GM23338 (cell line): ENCODE data around the gene VAPB. TPM values are rescaled to one million over a fixed set of nuclear protein-coding genes. Genes with fewer than 3 reads are reported as not detected.

Experiments
- ATAC-seq: fragments of 200-7000 bp; cut with Tn5 transposase; 3 replicates; pipeline ENCODE4 v1.9.1; 2020
- DNase-seq: peaks from one replicate; pipeline ENCODE4 v3.0.0-alpha.2; 2015; ENCODE audit warnings: low spot score
- H2AFZ ChIP-seq: fragments of 200-600 bp; sonication (generic); 2 replicates; pipeline ENCODE4 v1.8.0; 2016; ENCODE audit warnings: antibody characterized with exemption, mild to moderate bottlenecking, moderate library complexity
- H3F3A ChIP-seq: fragments of 200-600 bp; sonication (generic); replicated peaks from 2 replicates; pipeline ENCODE4 v1.8.0; 2017; ENCODE audit warnings: antibody characterized with exemption, mixed run types, low read depth
- H3K27ac ChIP-seq: fragments of 200-600 bp; sonication (generic); 2 replicates; pipeline ENCODE4 v1.6.1; 2016; ENCODE audit warnings: low read depth
- H3K27me3 ChIP-seq: fragments of 200-600 bp; sonication (generic); 2 replicates; pipeline ENCODE4 v1.8.0; 2016; ENCODE audit warnings: mild to moderate bottlenecking, mixed run types, moderate library complexity; ENCODE audit not compliant: insufficient read depth
- H3K36me3 ChIP-seq: fragments of 200-600 bp; sonication (generic); 2 replicates; pipeline ENCODE4 v1.8.0; 2016; ENCODE audit warnings: mild to moderate bottlenecking; ENCODE audit not compliant: insufficient read depth
- H3K4me1 ChIP-seq: fragments of 200-600 bp; sonication (generic); 2 replicates; pipeline ENCODE4 v1.8.0; 2016; ENCODE audit warnings: mild to moderate bottlenecking, moderate library complexity; ENCODE audit not compliant: insufficient read depth
- H3K4me2 ChIP-seq: fragments of 200-600 bp; sonication (generic); 2 replicates; pipeline ENCODE4 v1.7.1; 2017; ENCODE audit warnings: mixed run types
- H3K4me3 ChIP-seq: fragments of 200-600 bp; sonication (generic); 2 replicates; pipeline ENCODE4 v1.6.1; 2016; ENCODE audit warnings: mixed run types
- H3K79me2 ChIP-seq: fragments of 200-600 bp; sonication (generic); replicated peaks from 2 replicates; pipeline ENCODE4 v1.8.0; 2017; ENCODE audit warnings: mild to moderate bottlenecking; ENCODE audit not compliant: insufficient read depth
- H3K9me2 ChIP-seq: fragments of 200-600 bp; sonication (generic); 2 replicates; pipeline ENCODE4 v1.8.0; 2017; ENCODE audit not compliant: insufficient read depth
- H4K20me1 ChIP-seq: fragments of 200-600 bp; sonication (generic); replicated peaks from 2 replicates; pipeline ENCODE4 v1.8.0; 2017; ENCODE audit warnings: mild to moderate bottlenecking; ENCODE audit not compliant: insufficient read depth
- H3K27ac Mint-ChIP-seq: 2 replicates; pipeline ENCODE4 v1.8.0; 2020; ENCODE audit warnings: inconsistent platforms, mild to moderate bottlenecking, moderate library complexity, mixed read lengths
- H3K27me3 Mint-ChIP-seq: 3 replicates; pipeline ENCODE4 v1.8.0; 2022; ENCODE audit warnings: low read depth, mild to moderate bottlenecking, moderate library complexity, mixed read lengths, inconsistent platforms; ENCODE audit not compliant: insufficient read depth, poor library complexity
- H3K36me3 Mint-ChIP-seq: 3 replicates; pipeline ENCODE4 v1.8.0; 2021; ENCODE audit warnings: low read depth, mild to moderate bottlenecking, inconsistent platforms, moderate library complexity, mixed read lengths
- H3K4me1 Mint-ChIP-seq: 3 replicates; pipeline ENCODE4 v1.8.0; 2020; ENCODE audit warnings: mild to moderate bottlenecking, inconsistent platforms, mixed read lengths
- H3K4me3 Mint-ChIP-seq: 3 replicates; pipeline ENCODE4 v1.8.0; 2021; ENCODE audit warnings: moderate library complexity, mild to moderate bottlenecking, inconsistent platforms, mixed read lengths
- H3K9me3 Mint-ChIP-seq: 3 replicates; pipeline ENCODE4 v1.8.0; 2020; ENCODE audit warnings: moderate library complexity, mild to moderate bottlenecking, inconsistent platforms, mixed read lengths
- CREB1 ChIP-seq: fragments of 250-450 bp; sonication (Bioruptor Pico); IDR thresholded peaks from 2 replicates; pipeline ENCODE4 v1.5.0; 2020; ENCODE audit warnings: low read depth, mild to moderate bottlenecking, moderate library complexity
- NANOG ChIP-seq: IDR thresholded peaks from 2 replicates; pipeline ENCODE4 v1.6.1; 2016; ENCODE audit warnings: antibody characterized with exemption, borderline replicate concordance
- ZNF114 ChIP-seq: fragments of 250-450 bp; sonication (Bioruptor Pico); IDR thresholded peaks from 2 replicates; pipeline ENCODE4 v1.5.0; 2020; ENCODE audit warnings: mild to moderate bottlenecking, moderate library complexity
- ZNF331 ChIP-seq: fragments of 250-450 bp; sonication (Bioruptor Pico); IDR thresholded peaks from 2 replicates; pipeline ENCODE4 v1.5.0; 2020; ENCODE audit warnings: low read depth, mild to moderate bottlenecking, moderate library complexity
- polyA plus RNA-seq: library from polyadenylated mRNA; unstranded; fragments of >200 nt; fragmentation: Nextera tagmentation; extraction: Ambion mirVana; gene quantifications from 2 replicates; pipeline ENCODE4 v1.2.1, GENCODE V29; 2016
- total RNA-seq: library from RNA; depleted of rRNA; stranded (reverse); fragments of >200 nt; shearing (Covaris generic); gene quantifications from 2 replicates; pipeline ENCODE4 v1.2.3, GENCODE V29; 2014
- TF ChIP-seq, protein P1 (sequence below): fragments of 250-450 bp; sonication (Bioruptor Pico); IDR thresholded peaks from 2 replicates; pipeline ENCODE4 v1.5.0; 2020; ENCODE audit warnings: mild to moderate bottlenecking, moderate library complexity
- TF ChIP-seq, protein P2 (sequence below), 2 experiments: fragments of 200-600 bp in 1 of 2; sonication (generic) in 1 of 2; conservative IDR thresholded peaks; 2 replicates each; pipeline versions ENCODE4 v1.5.1 to v1.6.1; 2016 to 2017; ENCODE audit warnings: antibody characterized with exemption in 2 of 2, low read depth in 2 of 2, mild to moderate bottlenecking in 2 of 2, moderate library complexity in 1 of 2

The VAPB gene
- total and polyA plus RNA-seq, 2 experiments from 2014 or later, result 18.8 to 22.9 TPM

DNA sequence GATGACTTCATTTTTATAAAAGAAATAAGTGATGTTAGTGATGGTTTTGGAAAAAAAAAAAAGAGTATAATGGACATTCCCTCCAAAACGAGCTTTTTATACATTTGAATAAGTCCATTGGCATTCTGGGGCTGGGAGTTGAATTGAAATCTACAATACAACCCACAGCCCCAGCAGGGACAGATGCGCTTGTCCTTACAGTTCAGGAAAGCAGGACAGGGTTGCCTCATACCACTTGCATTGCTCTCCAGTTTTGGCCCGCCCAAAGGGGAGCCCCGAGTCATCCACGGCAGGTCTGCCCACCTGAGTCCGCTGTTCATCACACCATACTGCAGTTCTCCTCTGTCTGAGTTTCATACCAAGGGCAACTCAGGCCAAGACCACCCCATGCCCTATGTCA, 46.2 kb downstream of the VAPB start:
- TF ChIP-seq NANOG (no peak), CREB1 (CRISPR knock-in tag) (no peak), ZNF331 (CRISPR knock-in tag) (no peak), ZNF114 (CRISPR knock-in tag) (no peak)
- TF ChIP-seq, protein P1, sequence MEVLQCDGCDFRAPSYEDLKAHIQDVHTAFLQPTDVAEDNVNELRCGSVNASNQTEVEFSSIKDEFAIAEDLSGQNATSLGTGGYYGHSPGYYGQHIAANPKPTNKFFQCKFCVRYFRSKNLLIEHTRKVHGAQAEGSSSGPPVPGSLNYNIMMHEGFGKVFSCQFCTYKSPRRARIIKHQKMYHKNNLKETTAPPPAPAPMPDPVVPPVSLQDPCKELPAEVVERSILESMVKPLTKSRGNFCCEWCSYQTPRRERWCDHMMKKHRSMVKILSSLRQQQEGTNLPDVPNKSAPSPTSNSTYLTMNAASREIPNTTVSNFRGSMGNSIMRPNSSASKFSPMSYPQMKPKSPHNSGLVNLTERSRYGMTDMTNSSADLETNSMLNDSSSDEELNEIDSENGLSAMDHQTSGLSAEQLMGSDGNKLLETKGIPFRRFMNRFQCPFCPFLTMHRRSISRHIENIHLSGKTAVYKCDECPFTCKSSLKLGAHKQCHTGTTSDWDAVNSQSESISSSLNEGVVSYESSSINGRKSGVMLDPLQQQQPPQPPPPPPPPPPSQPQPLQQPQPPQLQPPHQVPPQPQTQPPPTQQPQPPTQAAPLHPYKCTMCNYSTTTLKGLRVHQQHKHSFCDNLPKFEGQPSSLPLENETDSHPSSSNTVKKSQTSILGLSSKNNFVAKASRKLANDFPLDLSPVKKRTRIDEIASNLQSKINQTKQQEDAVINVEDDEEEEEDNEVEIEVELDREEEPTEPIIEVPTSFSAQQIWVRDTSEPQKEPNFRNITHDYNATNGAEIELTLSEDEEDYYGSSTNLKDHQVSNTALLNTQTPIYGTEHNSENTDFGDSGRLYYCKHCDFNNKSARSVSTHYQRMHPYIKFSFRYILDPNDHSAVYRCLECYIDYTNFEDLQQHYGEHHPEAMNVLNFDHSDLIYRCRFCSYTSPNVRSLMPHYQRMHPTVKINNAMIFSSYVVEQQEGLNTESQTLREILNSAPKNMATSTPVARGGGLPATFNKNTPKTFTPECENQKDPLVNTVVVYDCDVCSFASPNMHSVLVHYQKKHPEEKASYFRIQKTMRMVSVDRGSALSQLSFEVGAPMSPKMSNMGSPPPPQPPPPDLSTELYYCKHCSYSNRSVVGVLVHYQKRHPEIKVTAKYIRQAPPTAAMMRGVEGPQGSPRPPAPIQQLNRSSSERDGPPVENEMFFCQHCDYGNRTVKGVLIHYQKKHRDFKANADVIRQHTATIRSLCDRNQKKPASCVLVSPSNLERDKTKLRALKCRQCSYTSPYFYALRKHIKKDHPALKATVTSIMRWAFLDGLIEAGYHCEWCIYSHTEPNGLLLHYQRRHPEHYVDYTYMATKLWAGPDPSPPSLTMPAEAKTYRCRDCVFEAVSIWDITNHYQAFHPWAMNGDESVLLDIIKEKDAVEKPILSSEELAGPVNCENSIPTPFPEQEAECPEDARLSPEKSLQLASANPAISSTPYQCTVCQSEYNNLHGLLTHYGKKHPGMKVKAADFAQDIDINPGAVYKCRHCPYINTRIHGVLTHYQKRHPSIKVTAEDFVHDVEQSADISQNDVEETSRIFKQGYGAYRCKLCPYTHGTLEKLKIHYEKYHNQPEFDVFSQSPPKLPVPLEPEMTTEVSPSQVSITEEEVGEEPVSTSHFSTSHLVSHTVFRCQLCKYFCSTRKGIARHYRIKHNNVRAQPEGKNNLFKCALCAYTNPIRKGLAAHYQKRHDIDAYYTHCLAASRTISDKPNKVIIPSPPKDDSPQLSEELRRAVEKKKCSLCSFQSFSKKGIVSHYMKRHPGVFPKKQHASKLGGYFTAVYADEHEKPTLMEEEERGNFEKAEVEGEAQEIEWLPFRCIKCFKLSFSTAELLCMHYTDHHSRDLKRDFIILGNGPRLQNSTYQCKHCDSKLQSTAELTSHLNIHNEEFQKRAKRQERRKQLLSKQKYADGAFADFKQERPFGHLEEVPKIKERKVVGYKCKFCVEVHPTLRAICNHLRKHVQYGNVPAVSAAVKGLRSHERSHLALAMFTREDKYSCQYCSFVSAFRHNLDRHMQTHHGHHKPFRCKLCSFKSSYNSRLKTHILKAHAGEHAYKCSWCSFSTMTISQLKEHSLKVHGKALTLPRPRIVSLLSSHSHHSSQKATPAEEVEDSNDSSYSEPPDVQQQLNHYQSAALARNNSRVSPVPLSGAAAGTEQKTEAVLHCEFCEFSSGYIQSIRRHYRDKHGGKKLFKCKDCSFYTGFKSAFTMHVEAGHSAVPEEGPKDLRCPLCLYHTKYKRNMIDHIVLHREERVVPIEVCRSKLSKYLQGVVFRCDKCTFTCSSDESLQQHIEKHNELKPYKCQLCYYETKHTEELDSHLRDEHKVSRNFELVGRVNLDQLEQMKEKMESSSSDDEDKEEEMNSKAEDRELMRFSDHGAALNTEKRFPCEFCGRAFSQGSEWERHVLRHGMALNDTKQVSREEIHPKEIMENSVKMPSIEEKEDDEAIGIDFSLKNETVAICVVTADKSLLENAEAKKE (CRISPR knock-in tag), result no peak
- TF ChIP-seq, protein P2, sequence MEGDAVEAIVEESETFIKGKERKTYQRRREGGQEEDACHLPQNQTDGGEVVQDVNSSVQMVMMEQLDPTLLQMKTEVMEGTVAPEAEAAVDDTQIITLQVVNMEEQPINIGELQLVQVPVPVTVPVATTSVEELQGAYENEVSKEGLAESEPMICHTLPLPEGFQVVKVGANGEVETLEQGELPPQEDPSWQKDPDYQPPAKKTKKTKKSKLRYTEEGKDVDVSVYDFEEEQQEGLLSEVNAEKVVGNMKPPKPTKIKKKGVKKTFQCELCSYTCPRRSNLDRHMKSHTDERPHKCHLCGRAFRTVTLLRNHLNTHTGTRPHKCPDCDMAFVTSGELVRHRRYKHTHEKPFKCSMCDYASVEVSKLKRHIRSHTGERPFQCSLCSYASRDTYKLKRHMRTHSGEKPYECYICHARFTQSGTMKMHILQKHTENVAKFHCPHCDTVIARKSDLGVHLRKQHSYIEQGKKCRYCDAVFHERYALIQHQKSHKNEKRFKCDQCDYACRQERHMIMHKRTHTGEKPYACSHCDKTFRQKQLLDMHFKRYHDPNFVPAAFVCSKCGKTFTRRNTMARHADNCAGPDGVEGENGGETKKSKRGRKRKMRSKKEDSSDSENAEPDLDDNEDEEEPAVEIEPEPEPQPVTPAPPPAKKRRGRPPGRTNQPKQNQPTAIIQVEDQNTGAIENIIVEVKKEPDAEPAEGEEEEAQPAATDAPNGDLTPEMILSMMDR (conservative IDR thresholded peaks at IDR 0.05; ENCODE audit: low read depth in 2 of 2), result no peak
- H3K4me1 Mint-ChIP-seq, result peaks cover 41% of the 10 kb centered on the region
- H4K20me1 ChIP-seq, result no peaks in the 10 kb centered on the region

More for the DNA sequence above, 46.2 kb downstream of the VAPB start:
- H3K27me3 Mint-ChIP-seq, result peaks cover 2% of the 10 kb centered on the region
- Histone ChIP-seq H3K79me2 (peaks cover 76% of the 10 kb centered on the region), H2AFZ (no peak overlapping the region), H3K4me2 (peak overlapping the region; percentile 7; the same call in 1 of the 2 replicates), H3K27me3 (no peaks in the 10 kb centered on the region), H3F3A (no peaks in the 10 kb centered on the region), H3K4me1 (peaks cover 33% of the 10 kb centered on the region), H3K4me3 (no peak overlapping the region), H3K36me3 (no peaks in the 10 kb centered on the region), H3K9me2 (no peaks in the 10 kb centered on the region), H3K27ac (peak overlapping the region; percentile 45)
- ATAC-seq, result peak; percentile 55
- H3K4me3 Mint-ChIP-seq, result no peak overlapping the region
- no peak for DNase-seq
- peaks cover 21% of the 10 kb centered on the region; the same call in 2 of the 3 replicates for H3K36me3 Mint-ChIP-seq
- peak overlapping the region; percentile 79; the same call in 1 of the 2 replicates for H3K27ac Mint-ChIP-seq
- H3K9me3 Mint-ChIP-seq, result no peaks in the 10 kb centered on the region
